ENCODE results near the gene THRAP3.

The THRAP3 gene

GRCh38 chr1:36253161-36253862 lies 29.1 kb downstream of the THRAP3 start:
- DNase-seq = no peak

- DNase-seq = no peak
Observed at GRCh38 chr1:36256558-36257374, 32.5 kb downstream of the THRAP3 start.

GRCh38 chr1:36257375-36257767 lies 33.1 kb downstream of the THRAP3 start:
- DNase-seq = no peak

- no peak for DNase-seq
Observed at GRCh38 chr1:36258960-36259344, 34.7 kb downstream of the THRAP3 start.

GRCh38 chr1:36268981-36269380 lies 44.7 kb downstream of the THRAP3 start:
- DNase-seq = no peak

GRCh38 chr1:36269408-36269838 lies 45.2 kb downstream of the THRAP3 start:
- no peak for DNase-seq

- no peak for DNase-seq
Observed at GRCh38 chr1:36273024-36273423, 48.8 kb downstream of the THRAP3 start.

- no peak for DNase-seq
Observed at GRCh38 chr1:36274201-36274600, 50.0 kb downstream of the THRAP3 start.

- no peak for DNase-seq
Observed at GRCh38 chr1:36276688-36277087, 52.4 kb downstream of the THRAP3 start.

GRCh38 chr1:36279110-36279788 lies 55.0 kb downstream of the THRAP3 start:
- no peak for DNase-seq

GRCh38 chr1:36279789-36280296 lies 55.6 kb downstream of the THRAP3 start:
- no peak for DNase-seq

- DNase-seq = no peak
Observed at GRCh38 chr1:36284061-36284460, 59.8 kb downstream of the THRAP3 start.

GRCh38 chr1:36284517-36284916 lies 60.3 kb downstream of the THRAP3 start:
- DNase-seq = no peak

- peak; percentile 59 for DNase-seq
Observed at GRCh38 chr1:36285443-36286101, 61.3 kb downstream of the THRAP3 start.

- DNase-seq = no peak
Observed at GRCh38 chr1:36286802-36287201, 62.6 kb downstream of the THRAP3 start.

GRCh38 chr1:36287595-36287994 lies 63.4 kb downstream of the THRAP3 start:
- DNase-seq = no peak

- DNase-seq = no peak
Observed at GRCh38 chr1:36295390-36295789, 71.1 kb downstream of the THRAP3 start.

GRCh38 chr1:36297062-36297461 lies 72.8 kb downstream of the THRAP3 start:
- DNase-seq = no peak

GRCh38 chr1:36298640-36299039 lies 74.4 kb downstream of the THRAP3 start:
- no peak for DNase-seq

- DNase-seq = no peak
Observed at GRCh38 chr1:36300526-36300925, 76.3 kb downstream of the THRAP3 start.

- no peak for DNase-seq
Observed at GRCh38 chr1:36301220-36301619, 77.0 kb downstream of the THRAP3 start.

GRCh38 chr1:36303244-36303643 lies 79.0 kb downstream of the THRAP3 start:
- DNase-seq = no peak
